Choroid plexus epithelial cell (primary cell): ENCODE measurements around the gene DNPH1.

Source experiments
- DNase-seq: peaks from one replicate; pipeline ENCODE4 v3.0.0-alpha.2; 2010; ENCODE audit warnings: low read depth
- H3K4me3 ChIP-seq: 2 replicates; pipeline ENCODE4 v1.5.1; 2011; ENCODE audit warnings: low read depth, mild to moderate bottlenecking, control low read depth, low read length, moderate library complexity
- CTCF ChIP-seq: conservative IDR thresholded peaks from 2 replicates; pipeline ENCODE4 v1.5.1; 2011; ENCODE audit warnings: low read depth, mild to moderate bottlenecking, control low read depth, inconsistent platforms, low read length, moderate library complexity

The DNPH1 gene

GRCh38 chr6:43242908-43243663 is 13.8 kb upstream of the DNPH1 start, which contains the start of gene TTBK1:
Gene TTBK1 (plus strand): TSS chr6:43243481. CDS start chr6:43246661, 3,180 bp downstream.
- no peak within 1 kb of the TSS for H3K4me3 ChIP-seq
- no peak for DNase-seq
- no peak for TF ChIP-seq CTCF

GRCh38 chr6:43241446-43241845 is 12.2 kb upstream of the DNPH1 start:
- DNase-seq: no peak
- no peak for TF ChIP-seq CTCF
- H3K4me3 ChIP-seq: no peak overlapping the region

GRCh38 chr6:43240950-43241349 is 11.7 kb upstream of the DNPH1 start:
- no peak for TF ChIP-seq CTCF
- no peak overlapping the region for H3K4me3 ChIP-seq
- no peak for DNase-seq

- no peak overlapping the region for H3K4me3 ChIP-seq
- no peak for TF ChIP-seq CTCF
- no peak for DNase-seq
These were observed 9.8 kb upstream of the DNPH1 start for GRCh38 chr6:43239054-43239453.

- H3K4me3 ChIP-seq: no peak overlapping the region
- TF ChIP-seq CTCF: no peak
- no peak for DNase-seq
These were observed 6.6 kb upstream of the DNPH1 start for GRCh38 chr6:43235841-43236240.

- no peak for TF ChIP-seq CTCF
- H3K4me3 ChIP-seq: no peak overlapping the region
- DNase-seq: no peak
These were observed 2.6 kb upstream of the DNPH1 start for GRCh38 chr6:43231735-43232450.
